Measurements from ENCODE around the gene C1QTNF3.
"Not testable (repeated sequence)": the region's sequence is repeated elsewhere in the genome, so short reads cannot be mapped to it uniquely, and the experiment has no call there.

C1QTNF3 gene

DNA sequence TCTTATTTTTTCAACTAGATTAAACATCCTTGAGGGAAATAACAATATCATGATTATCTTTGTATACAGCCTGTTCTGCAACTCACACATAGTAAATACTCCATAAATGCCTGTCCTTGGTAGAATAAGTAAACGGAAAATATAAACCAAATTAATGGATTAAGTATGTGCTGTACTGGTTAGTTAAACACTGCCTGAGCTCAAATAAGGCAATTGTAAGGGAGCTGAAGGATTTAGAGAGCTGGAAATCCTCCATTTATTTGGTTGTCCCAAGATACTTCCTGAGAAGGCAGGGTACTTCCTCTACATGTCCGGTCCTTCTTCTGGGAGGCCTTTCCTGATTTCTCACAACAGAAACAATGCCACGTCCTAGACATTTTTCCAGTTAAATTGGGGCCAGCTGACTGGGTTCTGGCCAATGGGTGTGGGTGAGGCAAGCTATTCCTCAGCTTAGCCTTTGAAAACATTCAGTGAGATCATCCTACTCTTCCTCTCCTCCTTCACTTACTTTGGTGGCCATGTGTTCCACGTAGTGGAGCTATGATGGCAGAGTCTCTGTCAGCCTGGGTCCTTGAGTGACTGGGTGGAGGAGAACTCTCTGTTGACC, 8.5 kb upstream of the C1QTNF3 start:
- DNase-seq (ENCODE audit: low read depth, low spot score) = no peak

DNA sequence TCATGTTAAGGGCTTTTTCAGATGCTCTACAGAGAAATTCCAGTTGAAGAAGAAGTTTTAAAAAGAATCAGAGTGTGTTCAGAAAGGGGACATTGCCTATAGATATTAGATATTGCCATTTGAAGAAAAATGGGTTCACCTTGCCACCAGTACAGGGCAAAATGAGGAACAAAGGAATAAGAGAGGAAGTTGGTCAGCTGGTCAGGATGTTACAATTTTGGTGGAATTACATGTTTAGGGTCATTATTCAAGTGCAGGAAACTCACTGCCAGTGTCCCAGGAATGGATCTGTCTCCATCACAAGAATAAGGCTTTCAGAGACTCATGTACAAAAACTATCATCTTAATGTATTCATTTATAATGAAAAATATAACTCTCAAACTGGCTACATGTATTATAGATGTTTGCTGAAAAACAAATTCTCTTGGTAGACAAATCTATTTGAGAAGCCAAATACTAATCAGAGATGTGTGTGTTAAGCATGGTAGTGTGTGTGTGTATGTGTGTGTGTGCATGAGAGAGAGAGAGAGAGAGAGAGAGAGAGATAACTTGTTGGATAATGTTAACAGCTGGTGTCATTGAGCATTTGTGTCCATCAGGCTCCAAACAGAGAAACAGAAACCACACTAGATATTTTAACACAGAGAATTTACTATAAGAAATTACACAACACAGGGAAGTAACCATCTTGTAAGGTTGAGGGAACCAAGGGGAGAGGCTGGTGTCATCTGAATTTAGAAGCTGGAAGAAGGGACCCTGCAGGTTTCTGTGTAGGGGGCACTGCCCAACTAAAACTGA, 5.0 kb upstream of the C1QTNF3 start:
- no peak for DNase-seq (ENCODE audit: low read depth, low spot score)

DNA sequence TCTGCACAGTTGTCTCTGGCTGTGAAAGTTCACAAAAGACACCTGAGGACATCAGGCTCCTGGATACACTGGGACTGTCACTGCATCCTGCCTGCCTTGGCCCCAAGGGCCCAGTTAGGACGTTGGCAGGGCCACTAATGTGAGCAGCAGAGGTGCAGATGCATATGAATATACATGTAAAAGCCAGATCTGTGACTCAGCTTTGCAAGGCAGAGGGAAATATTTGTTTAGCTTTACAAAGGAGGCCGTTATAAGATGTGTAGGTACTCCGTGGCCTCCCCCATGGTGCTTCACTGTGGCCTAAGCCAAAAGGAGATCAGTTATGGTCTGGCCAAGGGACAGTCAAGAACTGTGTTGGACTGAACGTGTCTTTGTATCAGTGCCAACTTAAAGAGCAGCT, 4.1 kb upstream of the C1QTNF3 start:
- no peak for DNase-seq (ENCODE audit: low read depth, low spot score)

DNA sequence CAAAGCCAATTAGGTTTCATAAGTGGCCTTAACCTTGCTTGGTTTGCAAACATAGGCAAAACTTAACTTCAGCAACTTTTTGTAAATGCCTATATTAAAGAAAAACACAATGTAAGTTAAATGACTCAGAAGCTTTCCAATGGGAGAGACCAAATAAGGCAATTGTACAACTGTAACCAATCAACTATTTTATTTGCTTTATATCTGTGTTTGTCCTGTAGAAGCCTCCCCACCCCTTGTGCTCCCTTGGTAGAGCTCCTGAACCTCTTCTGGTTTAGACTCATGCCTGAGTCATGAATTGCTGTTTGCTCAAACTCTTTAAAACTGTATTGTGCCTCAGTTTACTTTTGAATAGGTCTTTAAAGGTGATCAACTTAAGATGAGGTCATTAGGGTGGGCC, 3.0 kb upstream of the C1QTNF3 start:
- DNase-seq (ENCODE audit: low read depth, low spot score) = no peak

DNA sequence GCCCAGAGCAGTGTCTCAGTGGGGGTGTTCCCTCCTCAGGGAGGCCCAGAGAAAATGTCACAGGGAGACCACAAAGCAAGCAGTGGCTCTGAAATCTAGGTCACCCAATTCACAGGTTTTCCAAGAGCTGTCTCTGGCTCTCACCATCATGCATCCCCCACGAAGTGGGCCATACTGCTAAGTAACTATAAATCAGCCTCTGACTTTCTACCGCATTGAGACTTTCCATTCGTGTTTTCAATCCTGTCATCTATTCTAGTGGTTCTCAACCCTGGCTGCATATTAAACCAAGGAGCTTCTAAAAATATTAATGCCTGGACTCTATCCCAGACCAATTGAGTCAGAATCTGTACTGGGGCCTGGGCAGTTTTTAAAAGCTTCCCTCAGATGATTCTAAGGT, 2.0 kb upstream of the C1QTNF3 start:
- DNase-seq (ENCODE audit: low read depth, low spot score) = no peak

DNA sequence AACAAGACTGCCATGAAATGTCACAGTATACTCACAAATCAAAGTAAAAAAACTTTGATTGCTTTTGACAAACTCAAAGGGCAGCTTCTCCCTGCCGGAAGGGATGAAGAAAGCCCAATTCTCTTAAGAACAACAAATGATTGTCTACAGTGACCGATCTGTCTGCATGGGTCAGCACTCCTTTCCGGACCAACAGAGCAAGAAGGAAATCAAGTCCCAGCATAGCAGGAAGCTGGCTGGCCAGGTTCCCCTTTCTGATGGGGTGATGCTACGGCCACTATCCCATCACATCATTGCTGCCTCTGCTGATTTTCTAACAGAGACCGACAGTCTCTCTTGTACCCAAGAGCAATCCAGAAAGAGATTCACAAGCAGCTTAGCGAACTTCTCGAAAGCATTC, 692 bp downstream of the C1QTNF3 start:
- no peak for DNase-seq (ENCODE audit: low read depth, low spot score)

DNA sequence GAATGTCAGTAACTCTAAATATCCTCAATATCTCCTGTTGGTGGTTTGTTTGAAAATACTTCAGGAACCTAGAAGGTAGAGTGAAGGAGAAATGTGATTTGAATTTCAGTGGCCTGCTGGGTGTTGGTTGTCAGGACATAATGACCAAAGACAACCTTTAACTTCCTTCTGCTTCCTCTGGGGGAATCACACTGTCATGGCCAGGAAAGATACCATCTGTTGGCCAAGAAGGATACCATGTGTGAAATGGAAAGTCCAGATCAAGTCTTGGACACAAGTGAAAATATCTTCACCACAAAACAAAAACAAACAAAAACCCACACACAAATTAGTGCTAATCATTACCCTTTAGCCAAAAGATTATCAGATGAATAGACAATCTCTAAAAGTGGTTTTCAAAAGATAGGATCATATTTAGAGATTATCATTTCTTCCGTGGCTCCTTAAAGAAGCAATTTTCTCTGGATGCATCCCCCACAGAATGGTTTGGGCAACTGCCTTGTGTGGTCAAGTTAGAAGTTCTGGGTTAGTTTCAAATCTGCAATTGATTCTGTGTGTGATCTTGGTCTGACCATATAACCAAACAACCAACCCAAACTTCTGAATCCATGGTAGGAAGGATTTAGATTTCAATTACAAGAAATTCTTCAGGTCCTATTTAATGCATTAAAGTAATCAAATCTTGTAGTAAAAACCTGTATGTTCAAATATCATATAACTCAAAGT, 1.6 kb downstream of the C1QTNF3 start:
- no peak for DNase-seq (ENCODE audit: low read depth, low spot score)

DNA sequence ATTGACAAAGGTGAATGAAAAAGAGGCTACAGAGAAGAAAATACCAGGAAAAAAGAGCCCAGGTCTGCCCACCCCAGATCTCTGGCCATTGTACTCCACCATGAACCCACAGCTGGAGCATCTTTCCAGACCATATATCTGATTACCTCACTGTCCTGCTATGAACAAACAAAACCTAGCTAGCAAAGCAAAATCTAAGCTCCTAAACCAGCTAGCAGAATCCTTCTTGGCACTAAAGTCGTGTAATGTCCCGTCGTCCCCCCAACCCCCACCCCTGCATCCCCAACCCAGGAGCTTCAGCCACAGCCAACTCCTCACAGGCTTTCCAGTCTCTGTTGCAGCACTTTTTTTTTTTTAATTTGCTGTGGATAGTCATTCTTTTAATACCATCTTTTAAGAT, 2.5 kb downstream of the C1QTNF3 start:
- DNase-seq (ENCODE audit: low read depth, low spot score) = no peak

DNA sequence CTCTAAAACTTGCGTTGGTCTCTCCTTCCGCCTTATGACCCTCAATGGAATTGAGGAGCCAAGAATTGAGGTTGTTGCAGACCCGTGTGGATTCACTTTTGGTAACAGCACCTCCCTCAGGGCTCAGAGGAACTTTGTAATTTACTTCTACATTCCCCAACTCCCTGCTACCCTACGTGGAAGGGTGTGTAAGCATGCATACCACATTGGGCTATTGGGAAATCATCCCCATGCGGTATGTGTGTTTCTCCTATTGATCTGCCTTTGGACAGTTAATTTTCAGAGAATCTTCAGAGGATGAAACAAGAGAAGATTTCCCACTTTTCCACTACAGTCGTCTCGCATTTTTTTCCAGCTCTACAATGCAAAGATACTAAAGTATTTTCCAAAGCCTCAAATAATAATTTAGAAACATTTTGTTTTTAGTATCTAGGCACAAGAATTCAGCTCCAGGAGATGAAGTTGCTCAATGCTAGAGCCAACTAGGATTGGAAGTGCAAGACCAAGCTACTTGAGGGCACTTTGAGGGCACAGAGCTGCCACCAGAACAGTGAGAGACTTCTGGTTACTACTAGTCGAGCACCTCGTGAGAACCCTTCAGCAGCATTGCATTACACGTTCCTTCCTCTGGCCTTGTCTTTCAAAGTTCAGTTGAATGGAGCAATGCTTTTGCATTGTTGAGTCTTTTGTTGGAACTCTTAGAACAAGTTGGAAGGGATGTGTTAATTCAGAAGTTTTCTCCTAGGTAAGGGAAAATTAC, 3.4 kb downstream of the C1QTNF3 start:
- no peak for DNase-seq (ENCODE audit: low read depth, low spot score)

DNA sequence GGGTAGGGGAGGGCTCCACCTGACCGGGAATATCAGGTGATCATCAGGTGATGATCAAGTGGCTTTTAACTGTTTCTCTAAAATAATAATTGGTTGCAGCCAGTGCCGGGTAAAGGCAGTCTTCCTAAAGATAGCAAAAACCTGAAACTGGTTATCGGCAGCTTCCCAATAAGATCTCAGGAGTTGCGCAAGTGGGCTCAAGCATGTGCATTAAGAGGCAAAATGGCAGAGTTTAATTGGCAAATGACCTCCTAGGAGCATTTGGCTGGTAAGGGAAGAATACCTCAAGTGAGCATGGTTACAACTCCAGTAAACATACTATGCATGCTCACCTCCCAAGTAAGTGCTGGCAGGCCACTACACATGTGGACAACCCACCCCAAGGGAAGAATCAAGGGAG, 4.2 kb downstream of the C1QTNF3 start:
- DNase-seq (ENCODE audit: low read depth, low spot score) = no peak

DNA sequence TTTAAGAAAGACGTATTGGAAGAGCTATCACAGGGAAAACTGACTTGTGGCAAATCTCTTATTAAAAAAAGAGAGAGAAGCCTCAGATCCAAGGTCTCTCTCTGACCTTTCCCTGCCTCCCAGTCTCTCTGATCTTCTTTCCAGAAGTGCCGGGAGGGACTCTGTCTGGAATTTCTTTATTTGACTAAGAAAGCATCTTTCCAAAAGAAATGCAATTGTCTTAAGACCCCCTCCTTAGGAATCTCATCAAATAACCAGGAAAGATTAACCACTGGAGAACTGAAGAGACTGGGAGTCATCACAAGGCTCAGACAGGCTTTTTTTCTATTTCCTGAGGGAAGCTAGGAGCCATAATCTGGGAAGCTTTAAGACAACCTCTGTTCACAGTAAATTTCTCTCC, 4.6 kb downstream of the C1QTNF3 start:
- no peak for DNase-seq (ENCODE audit: low read depth, low spot score)

DNA sequence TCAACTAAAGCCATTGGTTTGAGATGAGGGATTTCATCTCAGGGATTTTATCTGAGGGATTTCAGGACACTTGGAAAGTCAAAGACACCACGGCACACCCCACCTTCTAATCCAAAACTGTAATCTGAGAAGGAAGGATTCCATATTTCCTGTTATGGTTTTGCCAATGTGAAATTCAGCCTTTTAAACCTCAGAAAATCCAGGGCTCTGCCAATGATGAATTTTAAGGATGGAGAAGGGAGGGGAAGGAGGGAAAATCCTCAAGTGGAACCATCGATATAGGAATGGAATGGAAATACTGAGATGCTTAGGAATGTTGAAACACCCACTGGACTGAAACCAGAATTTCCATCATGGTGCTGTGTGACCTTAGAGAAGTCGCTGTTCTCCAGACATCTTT, 5.3 kb downstream of the C1QTNF3 start:
- no peak for DNase-seq (ENCODE audit: low read depth, low spot score)

DNA sequence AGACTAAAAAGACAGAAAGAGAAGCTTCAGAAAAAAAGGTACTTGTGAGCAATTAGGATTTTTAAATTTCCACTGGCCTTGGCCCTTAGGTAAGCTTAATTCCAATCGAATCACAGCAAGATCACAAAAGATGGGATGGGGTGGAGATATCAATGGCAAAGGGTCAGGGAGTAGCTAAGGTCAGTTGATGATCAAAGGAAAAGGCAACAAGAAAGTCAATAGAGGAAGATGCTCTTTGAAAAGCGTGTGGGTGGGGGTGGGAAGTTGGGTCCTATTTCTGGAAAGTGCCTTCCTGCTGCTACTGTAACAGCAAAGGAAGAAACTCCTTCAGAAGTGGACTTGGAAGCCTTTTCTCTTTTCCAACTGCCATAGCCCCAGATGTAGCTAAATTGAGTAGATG, 7.3 kb downstream of the C1QTNF3 start:
- no peak for DNase-seq (ENCODE audit: low read depth, low spot score)

DNA sequence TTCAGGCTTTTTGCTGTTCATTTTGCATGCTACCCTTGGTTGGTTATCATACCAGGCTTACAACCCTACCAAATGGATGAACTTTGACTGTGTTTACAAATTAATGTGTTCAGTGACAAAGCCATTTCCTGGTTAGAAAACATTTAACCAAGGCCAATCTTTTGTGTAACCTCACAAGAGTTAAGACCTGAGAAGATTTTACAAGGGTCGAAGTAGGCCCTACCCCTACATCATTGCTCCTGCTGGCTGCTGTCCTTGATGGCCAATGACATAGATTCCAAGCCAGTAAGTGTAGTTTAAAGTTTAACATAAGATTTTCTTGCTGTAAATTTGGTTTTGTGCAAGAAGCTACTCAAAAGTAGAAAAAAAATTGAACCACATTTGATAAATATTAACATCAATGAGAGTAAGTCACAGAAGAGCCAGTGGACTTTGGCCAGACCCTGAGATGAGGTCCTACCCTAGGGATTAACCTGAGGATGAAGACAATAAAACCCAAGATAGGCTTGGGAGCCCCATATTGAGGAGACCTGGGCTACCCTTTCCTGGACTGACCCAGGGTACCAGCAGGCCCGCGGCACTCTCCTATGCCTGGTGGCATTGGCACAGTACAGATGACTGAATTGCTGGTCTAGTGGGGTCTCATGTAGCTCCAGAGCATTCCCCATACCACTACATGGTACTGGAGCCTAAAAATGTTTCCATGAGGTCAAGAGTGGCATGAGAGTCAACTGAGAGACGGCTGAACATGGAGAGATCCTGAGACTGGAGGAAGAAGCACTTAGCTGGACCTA, 8.3 kb downstream of the C1QTNF3 start:
- no peak for DNase-seq (ENCODE audit: low read depth, low spot score)

DNA sequence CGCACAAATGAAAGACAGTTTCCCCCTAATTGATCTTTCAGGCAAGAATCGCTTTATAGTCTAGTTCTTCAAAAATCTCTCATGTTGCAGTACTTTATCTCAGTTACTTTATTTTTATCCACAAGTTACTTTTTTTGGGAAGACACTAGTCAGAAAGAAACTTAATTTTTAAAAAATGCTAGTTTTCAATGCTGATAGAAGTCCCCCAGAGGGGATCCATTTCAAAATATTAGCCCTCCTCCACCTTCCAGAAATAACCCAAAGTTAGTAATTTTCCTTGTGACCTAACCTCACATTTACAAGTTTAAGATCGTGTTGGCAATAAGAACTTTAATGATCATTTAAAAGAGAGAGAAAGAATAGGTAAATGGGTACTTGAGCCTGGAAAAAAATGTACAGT, 11.0 kb downstream of the C1QTNF3 start:
- no peak for DNase-seq (ENCODE audit: low read depth, low spot score)

DNA sequence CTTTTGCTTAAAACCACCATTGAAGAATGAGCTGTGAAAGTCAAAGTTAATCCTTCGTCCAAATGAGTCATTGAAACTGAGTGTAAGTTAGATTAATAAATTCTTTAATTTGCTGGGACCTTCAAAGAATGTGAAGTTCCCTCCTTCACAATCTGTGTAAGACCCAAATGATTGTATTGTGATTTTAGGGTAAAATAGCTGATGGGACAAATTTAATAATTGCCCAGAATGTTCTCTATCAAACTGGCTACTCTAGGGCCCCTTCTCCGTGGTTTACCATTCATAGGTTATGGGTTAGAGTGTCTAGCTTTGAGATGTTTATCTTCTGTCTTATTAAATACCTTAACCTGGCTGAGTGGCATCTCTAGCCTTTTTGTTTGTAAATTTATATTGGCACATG, 11.9 kb downstream of the C1QTNF3 start:
- DNase-seq (ENCODE audit: low read depth, low spot score) = no peak

DNA sequence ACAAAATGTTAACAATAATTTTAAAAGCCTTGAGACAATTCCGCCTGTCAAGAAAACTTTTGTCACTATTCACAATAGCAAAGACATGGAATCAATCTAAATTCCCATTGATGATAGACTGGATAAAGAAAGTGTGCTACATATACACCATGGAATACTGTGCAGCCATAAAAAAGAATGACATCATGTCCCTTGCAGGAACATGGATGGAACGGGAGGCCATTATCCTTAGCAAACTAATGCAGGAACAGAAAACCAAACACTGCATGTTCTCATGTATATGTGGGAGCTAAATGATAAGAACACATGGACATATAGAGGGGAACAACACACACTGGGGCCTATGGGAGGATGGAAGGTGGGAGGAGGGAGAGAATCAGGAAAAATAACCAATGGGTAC, 12.4 kb downstream of the C1QTNF3 start:
- DNase-seq (ENCODE audit: low read depth, low spot score) = not testable (repeated sequence)

DNA sequence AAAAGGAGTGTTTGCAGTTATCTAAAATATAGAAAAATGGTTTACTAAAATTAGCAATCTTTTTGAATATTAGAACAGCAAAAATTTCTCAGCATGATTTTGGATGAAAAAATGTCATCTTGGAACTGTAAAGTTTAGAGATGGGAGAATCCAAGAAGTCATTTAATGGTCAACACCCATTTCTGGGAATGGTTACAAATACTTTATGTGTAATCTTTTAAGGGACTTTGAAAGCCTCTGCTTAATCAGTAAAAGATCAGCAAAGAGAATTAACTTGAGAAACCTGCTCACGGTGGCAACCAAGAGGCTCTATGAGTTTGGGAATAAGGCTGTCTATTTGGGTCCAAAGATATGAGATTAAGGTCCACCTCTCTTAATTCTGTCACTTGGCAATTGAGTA, 13.0 kb downstream of the C1QTNF3 start:
- DNase-seq (ENCODE audit: low read depth, low spot score) = no peak

DNA sequence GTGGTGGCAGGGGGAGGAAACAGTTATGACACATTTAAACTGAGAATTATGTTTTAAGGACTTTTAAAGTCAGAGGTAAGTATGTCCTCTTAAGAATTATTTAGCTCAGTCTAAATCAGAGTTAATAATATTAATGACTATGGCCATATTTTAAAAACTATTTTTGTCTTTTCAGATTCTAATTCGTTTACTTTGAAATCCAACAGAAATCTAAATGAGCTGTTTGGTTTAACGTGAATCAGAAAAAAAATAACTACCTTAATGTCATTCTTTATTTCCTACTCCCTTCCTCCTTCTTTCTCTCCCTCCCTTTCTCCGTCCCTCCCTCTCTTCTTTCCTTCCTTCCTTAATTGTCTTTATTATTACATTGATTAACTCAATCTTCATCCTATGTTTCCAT, 14.7 kb downstream of the C1QTNF3 start:
- DNase-seq (ENCODE audit: low read depth, low spot score) = no peak

DNA sequence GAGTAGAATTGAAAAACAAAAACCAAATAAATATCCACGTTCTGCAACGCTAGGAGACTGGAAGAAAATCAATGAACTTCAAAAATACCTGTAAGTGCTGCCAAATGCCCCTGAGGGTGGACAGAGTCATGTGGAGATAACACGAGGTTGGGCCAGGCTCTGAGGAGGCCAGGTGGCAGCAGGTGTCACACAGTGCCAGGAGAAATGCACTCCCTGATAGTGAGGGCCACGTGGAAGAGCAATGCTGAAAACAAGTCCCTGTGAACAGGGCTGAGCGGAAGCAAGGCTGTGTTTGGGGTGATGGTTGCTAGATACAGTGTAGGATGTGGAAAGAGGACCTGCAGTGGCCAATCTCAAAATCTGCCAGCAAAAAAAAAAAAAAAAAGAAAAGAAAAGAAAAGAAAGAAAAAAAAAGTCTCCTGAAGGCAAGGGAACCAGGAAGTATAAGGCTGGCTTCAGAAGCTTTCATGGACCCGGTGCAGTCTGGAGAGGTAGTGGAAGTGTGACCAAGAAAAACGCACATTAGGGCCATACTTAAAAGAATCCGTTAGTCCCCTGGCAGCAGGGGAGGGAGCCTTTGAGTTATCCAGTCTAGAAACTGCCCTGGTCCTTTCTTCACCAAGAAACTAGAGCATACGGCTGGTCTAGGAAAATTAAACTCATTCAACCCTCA, 16.8 kb downstream of the C1QTNF3 start:
- no peak for DNase-seq (ENCODE audit: low read depth, low spot score)
